GM18868 (cell line): Measurements from ENCODE around the gene CXCL17.
"Not testable (repeated sequence)": the region's sequence is repeated elsewhere in the genome, so short reads cannot be mapped to it uniquely, and the experiment has no call there.

Experiments used
- ATAC-seq: cut with Tn5 transposase; IDR thresholded peaks from one replicate; pipeline ENCODE4 v1.9.1; 2021; ENCODE audit warnings: mild to moderate bottlenecking, moderate library complexity; ENCODE audit not compliant: unreplicated experiment

Gene CXCL17, protein sequence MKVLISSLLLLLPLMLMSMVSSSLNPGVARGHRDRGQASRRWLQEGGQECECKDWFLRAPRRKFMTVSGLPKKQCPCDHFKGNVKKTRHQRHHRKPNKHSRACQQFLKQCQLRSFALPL

GRCh38 chr19:42442833-42443232, at the start of gene CXCL17:
Gene CXCL17 (minus strand): TSS chr19:42442946. CDS start chr19:42442832, 114 bp downstream.
- ATAC-seq = no peak

- no peak for ATAC-seq
These were observed 46.2 kb upstream of the CXCL17 start for GRCh38 chr19:42488783-42489521.

DNA sequence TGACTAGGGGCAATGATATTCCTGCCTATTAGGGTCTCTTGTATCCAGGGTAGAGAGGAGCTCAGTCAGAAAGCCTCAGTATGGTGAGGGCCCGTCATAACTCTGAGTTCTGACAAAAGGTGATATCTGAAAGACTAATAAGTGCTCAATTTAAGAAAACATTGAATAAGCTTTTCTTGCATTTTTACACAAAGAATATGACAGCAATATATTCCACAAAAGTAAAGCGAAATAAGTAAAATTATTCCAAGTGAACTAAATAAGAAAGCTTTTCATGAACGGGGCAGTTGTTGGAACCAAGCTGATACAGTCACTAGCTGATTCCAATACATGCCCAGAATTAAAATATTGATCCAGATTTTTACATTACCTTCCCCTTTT, 45.0 kb upstream of the CXCL17 start:
- no peak for ATAC-seq

- no peak for ATAC-seq
These were observed 44.5 kb upstream of the CXCL17 start for GRCh38 chr19:42487032-42487797.

DNA sequence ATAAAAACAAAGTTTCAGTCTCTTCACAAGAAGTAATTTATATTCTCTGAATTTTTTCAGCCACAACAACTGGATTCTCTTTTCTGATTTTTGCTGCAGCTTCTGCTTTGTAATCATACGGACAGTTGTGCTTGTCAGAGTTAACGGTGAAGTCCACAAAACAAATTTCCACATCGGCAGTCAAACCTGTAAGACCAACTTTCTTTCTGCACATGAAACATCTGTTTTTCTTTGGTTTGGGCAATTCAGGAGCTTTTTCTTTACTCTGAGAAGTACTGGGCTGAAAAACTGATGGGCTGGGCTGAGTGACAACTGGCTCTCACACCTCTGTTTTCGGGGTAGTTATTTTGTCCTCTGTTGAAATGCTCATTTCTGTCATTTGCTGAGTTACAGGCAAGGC, 42.3 kb upstream of the CXCL17 start:
- not testable (repeated sequence) for ATAC-seq

DNA sequence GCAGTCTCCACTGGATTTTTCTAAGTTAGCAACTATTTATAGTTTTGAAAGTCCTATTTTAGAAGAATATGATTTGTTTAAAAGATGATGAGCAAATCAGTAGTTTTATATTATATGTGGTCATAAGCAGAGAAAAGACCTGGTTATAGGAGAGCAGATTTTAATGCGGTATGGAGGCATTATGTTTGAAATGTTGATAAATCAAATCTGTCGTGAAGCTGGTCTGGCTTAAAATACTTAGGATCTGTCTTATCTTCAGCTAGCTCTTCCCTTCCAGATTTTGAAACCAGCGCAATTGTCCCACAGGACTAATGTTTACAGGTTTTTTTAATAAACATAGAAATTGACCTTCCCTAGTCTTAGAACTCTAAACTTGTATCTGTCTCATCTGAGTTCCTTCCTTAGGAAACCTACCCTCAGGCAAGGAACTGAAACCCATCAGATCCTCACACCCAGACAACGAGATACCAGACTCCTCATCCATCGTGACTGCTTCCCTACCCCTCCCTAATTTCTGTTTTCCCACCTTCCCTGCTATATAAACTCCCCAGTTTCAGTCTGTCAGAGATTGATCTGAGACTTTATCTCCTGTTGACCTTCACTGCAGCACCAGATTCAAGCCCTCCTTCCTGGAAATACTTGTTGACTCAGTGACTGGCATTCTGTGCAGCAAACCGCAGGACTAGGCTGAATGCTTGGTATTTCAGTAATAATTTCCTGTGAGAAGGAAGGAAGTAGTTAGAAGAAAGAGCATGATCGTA, 37.8 kb upstream of the CXCL17 start:
- no peak for ATAC-seq

- ATAC-seq = no peak
These were observed 37.0 kb upstream of the CXCL17 start for GRCh38 chr19:42479736-42480135.

DNA sequence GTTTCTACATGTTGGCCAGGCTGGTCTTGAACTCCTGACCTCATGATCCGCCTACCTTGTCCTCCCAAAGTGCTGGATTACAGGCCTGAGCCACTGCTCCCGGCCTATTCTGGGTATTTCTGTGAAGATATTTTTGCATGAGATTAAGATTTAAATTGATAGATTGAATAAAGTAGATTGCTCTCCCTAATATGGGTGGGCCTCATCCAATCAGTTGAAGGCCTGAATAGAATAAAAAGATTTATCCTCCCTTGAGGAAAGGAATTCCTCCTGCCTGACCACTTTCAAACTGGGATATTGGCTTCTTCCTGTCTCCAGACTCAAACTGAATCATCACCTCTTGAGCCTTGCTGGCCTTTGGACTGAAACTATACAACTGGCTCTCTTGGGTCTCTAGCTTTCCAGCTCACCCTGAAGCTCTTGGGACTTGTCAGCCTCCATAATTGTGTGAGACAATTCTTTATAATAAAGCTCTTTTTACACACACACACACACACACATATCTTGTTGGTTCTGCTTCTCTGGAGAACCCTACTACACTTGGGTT, 36.1 kb upstream of the CXCL17 start:
- no peak for ATAC-seq

DNA sequence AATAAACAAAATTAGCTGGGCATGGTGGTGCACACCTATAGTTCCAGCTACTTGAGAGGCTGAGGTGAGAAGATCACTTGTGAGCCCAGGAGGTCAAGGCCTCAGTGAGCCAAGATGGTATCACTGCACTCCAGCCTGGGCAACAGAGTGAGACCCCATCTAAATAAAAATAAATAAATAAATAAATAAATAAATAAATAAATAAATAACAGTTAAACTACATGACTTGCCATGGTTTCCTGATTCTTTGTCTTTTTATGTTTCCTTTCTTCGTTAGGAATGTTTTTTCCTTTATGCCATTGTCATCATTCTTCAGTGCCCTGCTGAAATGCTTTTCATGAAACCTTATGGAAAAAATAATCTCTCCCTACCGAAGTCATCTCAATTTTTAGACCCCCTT, 35.2 kb upstream of the CXCL17 start:
- no peak for ATAC-seq

GRCh38 chr19:42477117-42477516, 34.4 kb upstream of the CXCL17 start:
- no peak for ATAC-seq

- no peak for ATAC-seq
These were observed 32.6 kb upstream of the CXCL17 start for GRCh38 chr19:42475366-42475765.

DNA sequence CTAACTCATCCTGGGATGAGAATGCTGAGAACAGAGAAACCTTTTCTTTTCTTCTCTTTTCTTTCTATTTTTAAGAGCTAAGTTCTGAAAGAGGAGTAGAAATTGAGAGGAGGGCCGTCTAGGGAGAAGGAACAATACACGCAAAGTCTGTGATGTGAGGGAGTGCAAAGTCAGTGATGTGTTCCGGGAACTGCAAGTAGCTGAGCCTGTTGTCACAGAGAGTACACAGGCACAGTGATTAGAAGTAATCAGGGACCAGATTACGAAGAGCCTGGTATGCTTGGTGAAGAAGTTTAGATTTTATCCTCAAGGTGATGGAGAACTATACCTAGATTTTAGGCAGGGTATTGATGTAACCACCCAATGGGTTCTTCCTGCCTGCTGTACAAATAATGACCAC, 32.0 kb upstream of the CXCL17 start:
- no peak for ATAC-seq

GRCh38 chr19:42473686-42474085, 30.9 kb upstream of the CXCL17 start:
- no peak for ATAC-seq

GRCh38 chr19:42472402-42473147, 29.8 kb upstream of the CXCL17 start:
- no peak for ATAC-seq

DNA sequence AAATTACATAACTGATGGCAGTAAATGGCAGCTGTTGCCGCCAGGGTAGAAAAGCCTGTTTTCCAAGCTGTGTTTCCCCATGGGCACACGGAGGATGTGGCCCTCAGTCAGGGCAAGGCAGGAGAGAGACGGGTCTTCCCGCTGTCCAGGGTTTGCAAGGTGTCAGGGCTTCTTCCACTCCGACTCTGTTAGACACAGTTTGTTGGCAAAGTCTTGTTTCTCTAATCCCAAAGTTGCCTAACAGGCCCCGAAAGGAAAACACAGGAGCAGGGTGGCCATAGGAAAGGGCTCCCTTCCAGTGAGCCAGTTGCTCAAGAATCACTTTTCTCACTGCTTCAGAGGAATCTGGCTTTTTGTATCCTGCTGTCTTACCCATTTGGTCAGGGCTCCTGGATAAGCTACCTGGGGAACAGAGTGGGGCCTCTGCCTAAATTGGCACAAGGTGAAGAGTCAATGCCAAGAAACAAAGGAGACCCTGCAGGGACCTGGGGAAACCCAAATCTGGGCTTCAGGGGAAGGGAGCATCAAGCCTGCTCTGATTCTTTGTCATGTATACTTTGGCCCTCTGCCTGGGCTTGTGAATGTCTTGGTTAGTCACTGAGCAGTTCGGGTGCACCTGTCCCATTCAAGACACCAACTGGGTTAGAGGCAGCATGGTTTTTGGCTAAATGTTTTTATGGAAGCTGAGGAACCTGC, 29.0 kb upstream of the CXCL17 start:
- ATAC-seq = no peak

GRCh38 chr19:42469311-42470235, 26.8 kb upstream of the CXCL17 start:
- no peak for ATAC-seq

GRCh38 chr19:42468273-42468796, 25.6 kb upstream of the CXCL17 start:
- no peak for ATAC-seq

- ATAC-seq = no peak
These were observed 24.5 kb upstream of the CXCL17 start for GRCh38 chr19:42467183-42467760.
